OCI-LY1 (cell line): ENCODE results near the gene PRR5.

Experiments used
- CTCF ChIP-seq: fragments of 200-600 bp; sonication (generic), shearing (Covaris generic); IDR thresholded peaks from 2 replicates; pipeline ENCODE4 v1.5.1; 2017; ENCODE audit warnings: mild to moderate bottlenecking, antibody characterized with exemption, low read length, moderate library complexity, mixed read lengths
- EZH2 ChIP-seq: fragments of 200-600 bp; sonication (generic), shearing (Covaris generic); IDR thresholded peaks from 2 replicates; pipeline ENCODE4 v1.8.0; 2017; ENCODE audit warnings: borderline replicate concordance, mixed run types, mild to moderate bottlenecking, antibody characterized with exemption, low read length, moderate library complexity, mixed read lengths

- TF ChIP-seq CTCF, result no peak
- TF ChIP-seq EZH2, result no peak
Measured at GRCh38 chr22:44732017-44732561, 30.1 kb downstream of the PRR5 start.
